ENCODE measurements around the gene ILF3.
"Not testable (repeated sequence)": the region's sequence is repeated elsewhere in the genome, so short reads cannot be mapped to it uniquely, and the experiment has no call there.

- not testable (repeated sequence) for TF ChIP-seq CTCF (conservative IDR thresholded peaks at IDR 0.05); EZH2 (IDR thresholded peaks at IDR 0.05; ENCODE audit: low read depth)
Observed at GRCh38 chr19:10663252-10663563, 9.1 kb downstream of the ILF3 start.

Data from PC-9 (cell line).